ENCODE results near the gene CENATAC.

DNA sequence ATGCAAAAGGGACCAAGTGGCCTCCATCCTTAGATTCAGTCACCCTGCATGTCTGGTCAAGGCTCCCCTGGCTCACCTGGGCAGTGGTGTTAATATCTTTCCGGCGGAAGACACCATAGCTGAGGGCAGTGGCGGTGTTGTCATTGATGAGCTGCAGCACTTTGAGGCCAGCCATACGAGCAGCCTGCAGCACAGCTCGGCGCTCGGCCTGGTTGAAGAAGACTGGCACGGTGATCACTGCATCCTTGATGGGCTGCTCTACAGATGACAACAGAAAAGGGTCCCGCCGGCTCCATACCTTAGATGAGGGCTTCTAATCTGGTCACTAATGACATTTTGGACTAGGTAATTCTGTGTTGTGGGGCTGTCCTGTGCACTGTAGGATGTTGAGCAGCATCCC lies 56.5 kb downstream of the CENATAC start:
- TF ChIP-seq EZH2 (IDR thresholded peaks at IDR 0.05; ENCODE audit: low read length, unreplicated experiment) = no peak
- TF ChIP-seq, protein P1, sequence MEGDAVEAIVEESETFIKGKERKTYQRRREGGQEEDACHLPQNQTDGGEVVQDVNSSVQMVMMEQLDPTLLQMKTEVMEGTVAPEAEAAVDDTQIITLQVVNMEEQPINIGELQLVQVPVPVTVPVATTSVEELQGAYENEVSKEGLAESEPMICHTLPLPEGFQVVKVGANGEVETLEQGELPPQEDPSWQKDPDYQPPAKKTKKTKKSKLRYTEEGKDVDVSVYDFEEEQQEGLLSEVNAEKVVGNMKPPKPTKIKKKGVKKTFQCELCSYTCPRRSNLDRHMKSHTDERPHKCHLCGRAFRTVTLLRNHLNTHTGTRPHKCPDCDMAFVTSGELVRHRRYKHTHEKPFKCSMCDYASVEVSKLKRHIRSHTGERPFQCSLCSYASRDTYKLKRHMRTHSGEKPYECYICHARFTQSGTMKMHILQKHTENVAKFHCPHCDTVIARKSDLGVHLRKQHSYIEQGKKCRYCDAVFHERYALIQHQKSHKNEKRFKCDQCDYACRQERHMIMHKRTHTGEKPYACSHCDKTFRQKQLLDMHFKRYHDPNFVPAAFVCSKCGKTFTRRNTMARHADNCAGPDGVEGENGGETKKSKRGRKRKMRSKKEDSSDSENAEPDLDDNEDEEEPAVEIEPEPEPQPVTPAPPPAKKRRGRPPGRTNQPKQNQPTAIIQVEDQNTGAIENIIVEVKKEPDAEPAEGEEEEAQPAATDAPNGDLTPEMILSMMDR (conservative IDR thresholded peaks at IDR 0.05; ENCODE audit: low read depth, low read length) = no peak

All from PC-3 (cell line).